GM18868 (cell line): Measurements from ENCODE around the gene ANO9.
"Not testable (repeated sequence)": the region's sequence is repeated elsewhere in the genome, so short reads cannot be mapped to it uniquely, and the experiment has no call there.

Source experiments
- ATAC-seq: cut with Tn5 transposase; IDR thresholded peaks from one replicate; pipeline ENCODE4 v1.9.1; 2021; ENCODE audit warnings: mild to moderate bottlenecking, moderate library complexity; ENCODE audit not compliant: unreplicated experiment

Gene ANO9

GRCh38 chr11:417652-418342 lies 24.0 kb downstream of the ANO9 start:
- ATAC-seq = no peak

- ATAC-seq = no peak
Measured at GRCh38 chr11:416757-417621, 24.8 kb downstream of the ANO9 start.

GRCh38 chr11:416051-416756 lies 25.6 kb downstream of the ANO9 start:
- no peak for ATAC-seq

- no peak for ATAC-seq
Measured at GRCh38 chr11:415640-416041, 26.2 kb downstream of the ANO9 start.

- no peak for ATAC-seq
Measured at GRCh38 chr11:414318-414857, 27.4 kb downstream of the ANO9 start.

GRCh38 chr11:413120-414081 lies 28.4 kb downstream of the ANO9 start:
- ATAC-seq = no peak

GRCh38 chr11:412641-413119 lies 29.1 kb downstream of the ANO9 start:
- no peak for ATAC-seq

- not testable (repeated sequence) for ATAC-seq
Measured at GRCh38 chr11:411520-411919, 30.3 kb downstream of the ANO9 start.

GRCh38 chr11:410711-411110 lies 31.1 kb downstream of the ANO9 start:
- not testable (repeated sequence) for ATAC-seq

GRCh38 chr11:409600-410483 lies 32.0 kb downstream of the ANO9 start:
- ATAC-seq = no peak

GRCh38 chr11:409008-409599 lies 32.7 kb downstream of the ANO9 start:
- no peak for ATAC-seq

- ATAC-seq = no peak
Measured at GRCh38 chr11:408154-409007, 33.4 kb downstream of the ANO9 start.

GRCh38 chr11:407651-408123 lies 34.1 kb downstream of the ANO9 start:
- ATAC-seq = no peak

- ATAC-seq = peak; percentile 69
Measured at GRCh38 chr11:406796-407650, 34.8 kb downstream of the ANO9 start.

GRCh38 chr11:405954-406795 lies 35.6 kb downstream of the ANO9 start:
- no peak for ATAC-seq
